GM18499 (cell line): ENCODE measurements around the gene HCCS.
A peak's percentile ranks its signal among the peaks of the same experiment; 100 is the strongest.

Experiments
- ATAC-seq: cut with Tn5 transposase; IDR thresholded peaks from one replicate; pipeline ENCODE4 v1.9.1; 2021; ENCODE audit warnings: moderate number of reproducible peaks; ENCODE audit not compliant: insufficient read depth, unreplicated experiment

Gene HCCS

GRCh38 chrX:11111037-11111851 lies at the start of gene HCCS:
TSS of gene HCCS (plus strand) at chrX:11111332. CDS start at chrX:11112061, 729 bp downstream.
- peak; percentile 72 for ATAC-seq

GRCh38 chrX:11064276-11064675 lies 46.9 kb upstream of the HCCS start:
- ATAC-seq = no peak

GRCh38 chrX:11064851-11065600 lies 46.1 kb upstream of the HCCS start:
- ATAC-seq = no peak

GRCh38 chrX:11066812-11067211 lies 44.3 kb upstream of the HCCS start:
- ATAC-seq = no peak

- no peak for ATAC-seq
Measured at GRCh38 chrX:11073381-11073780, 37.8 kb upstream of the HCCS start.

- ATAC-seq = no peak
Measured at GRCh38 chrX:11080741-11081305, 30.3 kb upstream of the HCCS start.

- no peak for ATAC-seq
Measured at GRCh38 chrX:11081511-11081910, 29.6 kb upstream of the HCCS start.

- no peak for ATAC-seq
Measured at GRCh38 chrX:11085305-11085704, 25.8 kb upstream of the HCCS start.

GRCh38 chrX:11089802-11090201 lies 21.3 kb upstream of the HCCS start:
- ATAC-seq = no peak

- ATAC-seq = no peak
Measured at GRCh38 chrX:11097933-11098332, 13.2 kb upstream of the HCCS start.

- no peak for ATAC-seq
Measured at GRCh38 chrX:11099465-11099864, 11.7 kb upstream of the HCCS start.

GRCh38 chrX:11100281-11101035 lies 10.7 kb upstream of the HCCS start:
- ATAC-seq = no peak

- no peak for ATAC-seq
Measured at GRCh38 chrX:11103006-11103405, 8.1 kb upstream of the HCCS start.

- no peak for ATAC-seq
Measured at GRCh38 chrX:11103751-11104150, 7.4 kb upstream of the HCCS start.

GRCh38 chrX:11105080-11105479 lies 6.1 kb upstream of the HCCS start:
- no peak for ATAC-seq

GRCh38 chrX:11108253-11108941 lies 2.7 kb upstream of the HCCS start:
- ATAC-seq = no peak

GRCh38 chrX:11109968-11110367 lies 1.2 kb upstream of the HCCS start:
- no peak for ATAC-seq

GRCh38 chrX:11111947-11112346 lies 815 bp downstream of the HCCS start:
- no peak for ATAC-seq

GRCh38 chrX:11113731-11114130 lies 2.6 kb downstream of the HCCS start:
- ATAC-seq = no peak

- no peak for ATAC-seq
Measured at GRCh38 chrX:11117745-11118144, 6.6 kb downstream of the HCCS start.
